ENCODE data around the gene CACNA1D.

Gene CACNA1D

GRCh38 chr3:53763353-53763752 is 268.9 kb downstream of the CACNA1D start:
- no peak for FAIRE-seq

- FAIRE-seq: no peak
These were observed 269.8 kb downstream of the CACNA1D start for GRCh38 chr3:53764026-53764775.

DNA sequence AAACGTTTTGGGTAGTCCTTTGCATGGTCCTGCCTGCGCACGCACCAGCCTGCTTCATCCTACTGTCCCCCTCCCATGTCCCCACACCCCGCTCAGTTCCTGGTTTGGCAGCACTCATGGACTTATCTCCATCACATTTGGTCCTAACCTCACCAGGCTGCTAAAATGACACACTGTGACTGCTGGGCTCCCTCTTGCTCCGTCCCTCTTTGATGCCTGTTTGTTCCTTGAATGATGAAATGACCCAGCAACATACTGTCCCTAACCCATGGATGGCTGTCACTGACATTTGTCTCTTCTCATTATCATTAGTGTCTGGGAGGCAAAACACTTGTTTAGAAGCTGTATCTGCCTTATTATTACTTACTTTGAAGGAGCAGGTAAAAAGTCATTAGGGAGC is 271.3 kb downstream of the CACNA1D start:
- no peak for FAIRE-seq

DNA sequence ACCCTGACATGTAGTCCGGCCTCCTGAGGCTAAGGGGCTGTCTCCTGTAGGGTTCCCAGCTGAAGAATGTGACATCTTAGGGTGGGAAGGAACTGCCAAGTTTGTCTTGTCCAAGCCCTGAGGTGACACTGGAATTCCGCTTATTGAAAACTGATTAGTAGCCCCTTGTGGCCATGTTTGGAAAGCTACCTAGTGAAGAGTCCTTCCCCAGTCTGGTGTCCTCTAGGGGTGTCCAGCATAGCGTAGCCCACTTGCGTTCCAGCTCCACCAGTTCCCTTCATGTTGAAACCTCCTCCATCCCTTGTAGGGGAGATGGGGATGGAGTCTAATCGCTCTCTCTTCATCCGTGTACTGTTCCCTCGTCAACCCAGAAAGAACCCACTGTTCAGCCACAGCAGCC is 272.3 kb downstream of the CACNA1D start:
- no peak for FAIRE-seq

DNA sequence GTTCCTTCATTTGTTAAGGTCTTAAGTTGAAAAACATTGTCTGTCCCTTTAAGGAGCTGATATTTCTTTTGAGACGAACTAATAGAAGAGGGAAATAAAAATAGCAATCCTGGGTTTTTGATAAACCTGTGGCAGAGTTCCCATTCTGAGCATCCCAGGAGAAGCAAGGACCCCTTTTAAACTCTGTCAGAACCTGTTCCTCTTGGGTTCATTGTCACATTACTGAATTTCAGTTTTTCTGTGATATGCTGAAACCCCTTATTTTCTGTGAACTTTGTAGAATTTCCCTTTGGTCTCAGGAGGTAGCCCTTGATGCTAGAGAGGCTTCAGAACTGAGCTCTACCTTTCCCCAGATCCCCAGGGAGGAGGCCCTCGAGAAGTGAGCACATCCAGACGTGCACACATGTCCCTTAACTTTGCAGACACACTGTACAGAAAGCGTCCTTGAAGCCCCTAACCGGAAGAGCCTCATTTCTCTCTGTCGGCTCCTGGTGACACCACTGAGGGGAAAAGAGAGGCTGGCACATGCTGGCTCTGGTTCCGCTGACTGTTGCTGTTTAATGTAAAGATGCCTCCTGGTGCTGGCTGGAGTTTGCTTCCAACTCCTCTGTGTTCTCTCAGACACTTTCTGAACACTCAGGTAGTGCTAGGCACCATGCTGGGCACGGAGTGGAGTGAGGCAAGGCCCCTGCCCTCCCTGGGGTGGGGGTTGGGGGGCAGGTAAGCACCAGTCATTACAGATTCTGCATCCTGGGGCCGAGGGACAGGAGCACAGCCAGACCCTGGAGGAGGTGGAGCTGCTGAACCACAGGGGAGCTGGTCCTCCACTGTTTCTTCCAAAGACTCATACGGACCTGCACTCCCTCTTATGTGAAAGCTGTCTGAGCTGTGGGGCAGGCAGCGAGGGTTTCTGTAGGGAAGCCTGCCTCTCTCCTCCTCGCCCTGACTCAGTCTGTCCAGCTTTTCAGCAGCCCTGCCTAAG is 274.4 kb downstream of the CACNA1D start:
- FAIRE-seq: no peak

GRCh38 chr3:53772562-53772961 is 278.2 kb downstream of the CACNA1D start:
- no peak for FAIRE-seq

- no peak for FAIRE-seq
These were observed 278.6 kb downstream of the CACNA1D start for GRCh38 chr3:53773021-53773436.

GRCh38 chr3:53773611-53774368 is 279.4 kb downstream of the CACNA1D start:
- FAIRE-seq: no peak

DNA sequence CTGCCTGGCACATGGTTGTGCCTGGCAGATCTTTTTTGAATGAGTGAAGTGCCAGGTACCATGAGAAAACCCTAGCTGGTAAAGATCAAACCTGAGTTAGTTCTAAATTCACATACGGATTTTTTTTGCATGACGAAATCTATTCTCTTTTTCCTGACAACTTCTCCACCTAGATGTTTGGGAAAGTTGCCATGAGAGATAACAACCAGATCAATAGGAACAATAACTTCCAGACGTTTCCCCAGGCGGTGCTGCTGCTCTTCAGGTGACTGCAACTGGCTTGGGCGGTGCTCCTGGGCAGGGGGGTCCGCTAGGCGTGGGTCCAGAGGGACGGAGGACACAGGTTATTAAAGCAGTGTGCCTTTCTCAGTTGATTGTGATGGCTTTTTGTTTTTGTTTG is 280.0 kb downstream of the CACNA1D start:
- FAIRE-seq: no peak

DNA sequence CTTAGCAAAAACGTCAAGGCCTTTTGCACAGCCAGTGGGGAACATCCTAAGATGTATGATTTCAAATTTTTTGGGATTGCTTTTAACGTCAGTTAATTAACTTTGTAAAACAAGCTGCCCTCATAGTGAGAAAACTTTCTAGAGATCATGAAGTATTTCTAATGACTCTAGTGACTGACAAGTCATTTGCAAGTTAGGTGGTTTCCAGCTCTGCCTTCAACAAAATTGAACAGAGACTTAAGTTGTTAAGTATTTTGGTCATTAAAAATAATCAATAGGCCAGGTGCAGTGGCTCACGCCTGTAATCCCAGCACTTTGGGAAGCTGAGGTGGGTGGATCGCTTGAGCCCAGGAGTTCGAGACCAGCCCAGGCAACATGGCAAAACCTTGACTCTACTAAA is 280.6 kb downstream of the CACNA1D start:
- FAIRE-seq: no peak

- FAIRE-seq: no peak
These were observed 281.4 kb downstream of the CACNA1D start for GRCh38 chr3:53775834-53776251.

DNA sequence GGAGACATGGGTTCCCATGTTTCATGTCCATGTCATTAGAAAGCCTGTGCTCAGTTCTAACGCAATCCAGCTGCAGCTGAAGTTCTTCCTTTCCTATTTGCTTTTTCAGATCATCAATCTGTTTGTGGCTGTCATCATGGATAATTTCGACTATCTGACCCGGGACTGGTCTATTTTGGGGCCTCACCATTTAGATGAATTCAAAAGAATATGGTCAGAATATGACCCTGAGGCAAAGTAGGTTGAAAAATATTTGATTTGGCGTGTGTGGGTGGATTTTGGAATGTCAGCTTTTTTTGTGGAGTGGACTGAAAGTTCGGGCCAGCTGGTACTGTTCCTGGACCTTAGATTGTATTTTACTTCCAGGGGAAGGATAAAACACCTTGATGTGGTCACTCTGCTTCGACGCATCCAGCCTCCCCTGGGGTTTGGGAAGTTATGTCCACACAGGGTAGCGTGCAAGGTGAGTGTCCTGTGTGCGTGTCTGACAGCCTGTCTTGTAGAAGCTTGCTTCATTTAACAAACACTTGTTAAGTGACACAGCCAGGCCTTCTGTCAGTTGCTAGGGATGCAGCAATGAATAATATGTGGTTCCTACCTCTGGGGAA is 282.2 kb downstream of the CACNA1D start:
- FAIRE-seq: no peak

DNA sequence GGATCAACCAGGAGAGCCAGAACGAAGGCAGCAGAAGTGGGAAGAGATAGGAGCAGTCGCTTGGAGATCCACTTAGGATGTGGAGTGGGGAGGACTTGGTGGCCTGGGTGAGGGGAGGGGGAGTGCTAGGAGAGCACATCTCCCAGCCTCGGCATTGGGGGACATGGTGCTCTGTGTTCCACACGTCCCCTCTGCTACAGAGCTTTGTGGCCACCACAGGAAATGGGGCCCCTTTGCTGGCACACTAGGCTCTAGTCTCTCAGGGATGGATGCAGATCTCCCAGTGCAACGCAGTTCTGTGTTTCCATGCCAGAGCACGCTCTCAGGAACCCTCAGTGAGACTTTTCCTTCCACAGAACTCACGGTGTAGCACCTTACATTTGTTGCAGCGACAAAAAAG is 283.1 kb downstream of the CACNA1D start:
- FAIRE-seq: no peak

- no peak for FAIRE-seq
These were observed 283.7 kb downstream of the CACNA1D start for GRCh38 chr3:53778153-53778552.

DNA sequence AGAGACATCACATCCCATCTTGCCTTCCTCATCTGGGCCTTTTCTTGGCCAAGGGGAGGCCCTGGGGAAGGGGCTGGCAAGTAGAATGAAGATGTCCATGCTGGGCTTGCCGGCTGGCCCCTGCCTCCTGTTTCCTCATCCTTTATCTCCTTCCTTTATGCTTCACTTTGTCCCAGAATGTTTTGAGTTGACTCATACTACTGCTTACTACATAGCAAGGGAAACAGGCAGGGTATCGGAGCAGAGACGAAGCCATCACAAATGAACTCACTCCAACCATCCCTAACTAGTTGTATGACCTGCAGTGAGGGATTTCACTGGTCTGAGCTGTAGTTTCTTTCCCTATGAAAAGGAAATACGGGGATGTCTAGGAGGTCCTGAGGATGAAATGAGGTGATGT is 285.8 kb downstream of the CACNA1D start:
- FAIRE-seq: no peak

DNA sequence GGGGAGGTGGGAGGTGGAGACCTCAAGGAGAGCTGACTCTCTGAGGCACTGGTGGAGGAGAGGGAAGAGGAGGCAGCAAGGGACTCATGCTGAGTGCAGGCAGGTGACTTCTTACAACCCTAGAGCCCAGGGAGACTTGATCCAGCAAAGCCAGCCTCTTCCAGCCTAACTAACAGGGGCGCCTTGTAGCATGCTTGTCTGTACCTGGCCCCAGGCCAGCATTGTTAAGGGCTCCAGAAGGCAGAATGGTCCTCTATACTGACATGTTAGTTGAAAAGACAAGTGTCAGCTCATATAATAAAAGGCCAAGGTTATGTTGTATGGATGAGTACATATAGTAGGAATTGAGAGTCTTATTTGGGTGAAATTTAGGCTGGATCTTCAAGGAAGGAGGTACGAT is 286.4 kb downstream of the CACNA1D start:
- FAIRE-seq: no peak

DNA sequence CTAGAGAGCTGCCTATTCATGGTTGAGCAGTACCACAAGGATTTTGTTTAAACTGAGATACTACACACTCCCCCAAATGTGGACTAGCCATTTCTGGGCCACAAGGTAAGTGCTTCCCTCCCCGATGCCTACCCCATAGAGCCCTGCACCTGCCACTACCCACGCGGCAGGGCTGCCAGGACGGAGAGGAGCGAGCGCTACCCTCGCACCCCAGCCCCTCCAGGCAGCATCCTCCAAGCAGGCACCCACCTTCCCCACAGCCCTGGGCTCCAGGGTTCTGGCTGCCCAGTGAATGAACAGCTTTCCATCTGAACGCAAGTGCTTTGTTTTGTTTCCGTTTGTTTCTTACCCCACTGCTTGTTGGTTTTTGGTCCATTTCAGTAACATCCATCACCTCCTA is 292.6 kb downstream of the CACNA1D start:
- no peak for FAIRE-seq

DNA sequence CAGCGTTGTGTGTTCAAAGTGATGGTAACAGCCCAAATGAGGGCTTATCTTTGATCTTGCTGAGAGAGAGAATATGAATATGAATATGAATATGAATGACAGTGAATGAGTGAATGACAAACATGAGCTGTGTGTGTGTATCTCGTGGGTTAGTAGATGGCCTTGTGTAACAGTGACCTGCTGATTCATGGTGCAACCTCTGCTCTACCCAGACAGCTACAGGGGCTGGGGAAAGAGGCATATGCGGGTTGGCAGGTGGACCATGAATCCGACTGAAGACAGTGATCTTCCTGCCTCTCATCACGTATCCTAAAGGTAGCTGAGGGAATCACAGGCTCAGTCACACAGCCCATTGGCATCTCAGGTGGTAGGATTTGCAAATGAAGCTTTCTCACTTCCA is 293.6 kb downstream of the CACNA1D start:
- no peak for FAIRE-seq

GRCh38 chr3:53789459-53789858 is 295.0 kb downstream of the CACNA1D start:
- no peak for FAIRE-seq

DNA sequence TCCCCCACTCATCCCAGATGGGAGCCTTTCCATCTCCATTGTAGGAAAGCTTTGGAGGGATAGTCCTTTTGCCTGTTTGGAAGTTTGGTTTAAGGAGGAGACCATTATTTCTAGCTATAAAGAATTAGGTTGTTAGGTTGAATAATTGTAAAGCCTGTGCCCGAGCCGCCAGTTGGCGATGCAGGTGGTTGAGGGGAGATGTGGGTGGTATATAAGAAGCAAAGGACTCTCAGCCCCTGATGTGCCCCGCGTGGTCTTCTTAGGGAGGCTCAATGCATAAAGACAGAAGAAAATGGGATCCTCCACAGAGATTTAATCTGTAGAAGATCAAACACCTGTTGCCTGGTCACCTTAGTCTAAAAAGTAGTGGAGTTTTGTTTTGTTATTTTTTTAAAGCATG is 296.1 kb downstream of the CACNA1D start:
- no peak for FAIRE-seq

DNA sequence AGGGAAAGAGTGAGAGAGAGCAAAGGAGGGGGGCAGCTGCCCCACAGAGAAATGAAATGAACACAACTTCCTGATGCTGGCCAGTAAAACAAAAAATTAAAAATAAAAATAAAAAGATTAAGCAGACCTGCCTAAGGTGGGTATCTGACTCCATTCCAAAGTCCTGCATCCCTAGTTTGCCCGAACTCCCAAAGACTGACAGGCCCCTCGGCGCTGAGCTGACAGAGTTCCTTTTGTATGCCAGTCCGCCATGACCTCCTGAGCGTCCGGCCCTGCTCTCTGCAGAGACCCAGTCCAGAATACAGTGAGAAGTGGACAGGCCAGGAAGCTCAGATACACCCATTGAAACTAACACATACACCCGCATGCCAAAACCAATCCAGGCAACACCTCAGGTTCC is 296.9 kb downstream of the CACNA1D start:
- FAIRE-seq: no peak

GRCh38 chr3:53792866-53793265 is 298.5 kb downstream of the CACNA1D start:
- FAIRE-seq: no peak

DNA sequence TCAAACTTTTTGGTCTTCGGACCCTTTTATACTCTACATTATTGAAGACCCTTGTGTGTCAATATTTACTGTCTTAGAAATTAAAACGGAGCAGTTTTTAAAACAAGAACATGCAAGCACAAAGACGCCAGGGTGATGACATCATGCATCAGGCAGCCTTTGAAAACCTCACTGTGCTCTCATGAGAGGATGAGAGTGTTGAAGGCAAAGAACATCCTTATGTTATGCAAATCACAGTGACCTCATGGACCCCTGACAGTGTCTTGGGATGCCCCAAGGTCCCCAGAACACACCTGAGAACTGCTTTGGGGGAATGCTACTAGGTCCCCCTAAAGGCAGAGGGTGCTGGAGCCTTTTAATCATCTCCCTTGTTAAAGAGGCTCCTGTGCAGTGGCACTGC is 300.2 kb downstream of the CACNA1D start:
- FAIRE-seq: no peak
